Measurements from ENCODE around the gene TAGAP. TPM values are rescaled to one million over a fixed set of nuclear protein-coding genes. Genes with fewer than 3 reads are reported as not detected.

The TAGAP gene
- total and polyA plus RNA-seq, 4 donors = 0.56 to 2.0 (median 1.1) TPM

GRCh38 chr6:159042003-159042825, 2.6 kb downstream of the TAGAP start:
- 50% methylated on average over 14 of the region's 14 CpGs for WGBS
- DNase-seq (ENCODE audit: low spot score) = peak; percentile 57
- H3K9ac ChIP-seq (ENCODE audit: low read depth in 1 of 2, low read length in 2 of 2) = peak overlapping the region; percentile 9 to 31
- no peak for TF ChIP-seq FOXA2 (IDR thresholded peaks at IDR 0.05)
- no peak for TF ChIP-seq JUND (IDR thresholded peaks at IDR 0.05)
- peak; percentile 32 for TF ChIP-seq YY1 (IDR thresholded peaks at IDR 0.05)
- peak; percentile 26 for TF ChIP-seq SP1 (IDR thresholded peaks at IDR 0.05)
- TF ChIP-seq EGR1 (IDR thresholded peaks at IDR 0.05; ENCODE audit: low read depth in 2 of 2) = peak in 1 of 2 donors; percentile 23
- TF ChIP-seq RXRA (IDR thresholded peaks at IDR 0.05) = no peak
- peak in 1 of 2 donors; percentile 5 for TF ChIP-seq HNF4A (conservative IDR thresholded peaks at IDR 0.05)
- TF ChIP-seq RAD21 (IDR thresholded peaks at IDR 0.05) = peak; percentile 85 to 91
- peak; percentile 97 for TF ChIP-seq CTCF (IDR thresholded peaks at IDR 0.05; ENCODE audit: low read depth, low read length, missing input control)
- no peak for TF ChIP-seq TAF1 (conservative IDR thresholded peaks at IDR 0.05)
- no peak for TF ChIP-seq MAX (IDR thresholded peaks at IDR 0.05)
- peak overlapping the region in 2 of 3 donors; percentile 16 to 33 for H3K4me3 ChIP-seq (ENCODE audit: low read depth in 1 of 3, low read length in 3 of 3)
- H3K9me3 ChIP-seq (ENCODE audit: control insufficient read depth in 4 of 4, low read length in 3 of 4) = no peaks in the 10 kb centered on the region
- peaks cover 0 to 8% (median 5%) of the 10 kb centered on the region in 4 donors for H3K4me1 ChIP-seq (ENCODE audit: control insufficient read depth in 4 of 4, insufficient read depth in 4 of 4, low read length in 3 of 4)
- H3K27ac ChIP-seq (ENCODE audit: low read depth in 1 of 2, low read length in 2 of 2) = peak overlapping the region; percentile 3 to 38
- no peaks in the 10 kb centered on the region for H3K27me3 ChIP-seq (ENCODE audit: control insufficient read depth in 4 of 4, insufficient read depth in 4 of 4, low read length in 3 of 4)
- no peaks in the 10 kb centered on the region for H3K36me3 ChIP-seq (ENCODE audit: control insufficient read depth in 4 of 4, insufficient read depth in 3 of 4, low read depth in 1 of 4, low read length in 3 of 4)

- no peak for DNase-seq (ENCODE audit: low spot score)
- Histone ChIP-seq H3K9me3 (ENCODE audit: control insufficient read depth in 4 of 4, low read length in 3 of 4) (no peaks in the 10 kb centered on the region), H3K36me3 (ENCODE audit: control insufficient read depth in 4 of 4, insufficient read depth in 3 of 4, low read depth in 1 of 4, low read length in 3 of 4) (no peaks in the 10 kb centered on the region), H3K27ac (ENCODE audit: low read depth in 1 of 2, low read length in 2 of 2) (no peak overlapping the region), H3K4me1 (ENCODE audit: control insufficient read depth in 4 of 4, insufficient read depth in 4 of 4, low read length in 3 of 4) (peaks cover 0 to 8% (median 5%) of the 10 kb centered on the region in 4 donors), H3K27me3 (ENCODE audit: control insufficient read depth in 4 of 4, insufficient read depth in 4 of 4, low read length in 3 of 4) (no peaks in the 10 kb centered on the region), H3K4me3 (ENCODE audit: low read depth in 1 of 3, low read length in 3 of 3) (no peak overlapping the region), H3K9ac (ENCODE audit: low read depth in 1 of 2, low read length in 2 of 2) (no peak overlapping the region)
- no peak for TF ChIP-seq YY1 (IDR thresholded peaks at IDR 0.05)
- TF ChIP-seq RXRA (IDR thresholded peaks at IDR 0.05) = no peak
- TF ChIP-seq SP1 (IDR thresholded peaks at IDR 0.05) = no peak
- no peak for TF ChIP-seq TAF1 (conservative IDR thresholded peaks at IDR 0.05)
- no peak for TF ChIP-seq GABPA (IDR thresholded peaks at IDR 0.05 in 1 of 2, conservative IDR thresholded peaks at IDR 0.05 in 1 of 2)
- no peak for TF ChIP-seq HNF4A (conservative IDR thresholded peaks at IDR 0.05)
- 91% methylated on average over 7 of the region's 7 CpGs for WGBS
Measured at GRCh38 chr6:159041181-159041580, 3.6 kb downstream of the TAGAP start.

- H3K27ac ChIP-seq (ENCODE audit: low read depth in 1 of 2, low read length in 2 of 2) = peak overlapping the region; percentile 19 to 75
- WGBS = 71% methylated on average over 1 of the region's 1 CpG
- H3K27me3 ChIP-seq (ENCODE audit: control insufficient read depth in 4 of 4, insufficient read depth in 4 of 4, low read length in 3 of 4) = no peaks in the 10 kb centered on the region
- DNase-seq (ENCODE audit: low spot score) = no peak
- no peak overlapping the region for H3K4me3 ChIP-seq (ENCODE audit: low read depth in 1 of 3, low read length in 3 of 3)
- H3K9ac ChIP-seq (ENCODE audit: low read depth in 1 of 2, low read length in 2 of 2) = no peak overlapping the region
- H3K4me1 ChIP-seq (ENCODE audit: control insufficient read depth in 4 of 4, insufficient read depth in 4 of 4, low read length in 3 of 4) = peaks cover 0 to 8% (median 5%) of the 10 kb centered on the region in 4 donors
- H3K36me3 ChIP-seq (ENCODE audit: control insufficient read depth in 4 of 4, insufficient read depth in 3 of 4, low read depth in 1 of 4, low read length in 3 of 4) = no peaks in the 10 kb centered on the region
- H3K9me3 ChIP-seq (ENCODE audit: control insufficient read depth in 4 of 4, low read length in 3 of 4) = no peaks in the 10 kb centered on the region
- TF ChIP-seq REST (IDR thresholded peaks at IDR 0.05) = no peak
- no peak for TF ChIP-seq FOXA2 (IDR thresholded peaks at IDR 0.05)
- TF ChIP-seq YY1 (IDR thresholded peaks at IDR 0.05) = no peak
- no peak for TF ChIP-seq CTCF (IDR thresholded peaks at IDR 0.05; ENCODE audit: low read depth, low read length, missing input control)
- TF ChIP-seq FOXA1 (IDR thresholded peaks at IDR 0.05) = no peak
- TF ChIP-seq GABPA (IDR thresholded peaks at IDR 0.05 in 1 of 2, conservative IDR thresholded peaks at IDR 0.05 in 1 of 2) = no peak
- TF ChIP-seq JUND (IDR thresholded peaks at IDR 0.05) = no peak
- TF ChIP-seq NR2F2 (IDR thresholded peaks at IDR 0.05) = no peak
- TF ChIP-seq HNF4A (conservative IDR thresholded peaks at IDR 0.05) = no peak
- TF ChIP-seq RAD21 (IDR thresholded peaks at IDR 0.05) = no peak
- no peak for TF ChIP-seq MAX (IDR thresholded peaks at IDR 0.05)
Measured at GRCh38 chr6:159039885-159040258, 4.9 kb downstream of the TAGAP start.
